SK-N-MC (cell line): ENCODE measurements around the gene OR5M8.

Experiments
- EZH2 ChIP-seq: fragments of 200-600 bp; sonication (generic); IDR thresholded peaks from one replicate; pipeline ENCODE4 v1.6.1; 2017; ENCODE audit warnings: antibody characterized with exemption
- POLR2AphosphoS5 ChIP-seq: IDR thresholded peaks from 2 replicates; pipeline ENCODE4 v1.6.1; 2012; ENCODE audit warnings: mild to moderate bottlenecking, low read depth, low read length, borderline replicate concordance

GRCh38 chr11:56509439-56509838, 18.3 kb upstream of the OR5M8 start:
- TF ChIP-seq POLR2AphosphoS5 = no peak
- TF ChIP-seq EZH2 = no peak
